ENCODE data around the gene ANGEL2.
"Not testable (repeated sequence)": the region's sequence is repeated elsewhere in the genome, so short reads cannot be mapped to it uniquely, and the experiment has no call there.

ANGEL2 gene, protein sequence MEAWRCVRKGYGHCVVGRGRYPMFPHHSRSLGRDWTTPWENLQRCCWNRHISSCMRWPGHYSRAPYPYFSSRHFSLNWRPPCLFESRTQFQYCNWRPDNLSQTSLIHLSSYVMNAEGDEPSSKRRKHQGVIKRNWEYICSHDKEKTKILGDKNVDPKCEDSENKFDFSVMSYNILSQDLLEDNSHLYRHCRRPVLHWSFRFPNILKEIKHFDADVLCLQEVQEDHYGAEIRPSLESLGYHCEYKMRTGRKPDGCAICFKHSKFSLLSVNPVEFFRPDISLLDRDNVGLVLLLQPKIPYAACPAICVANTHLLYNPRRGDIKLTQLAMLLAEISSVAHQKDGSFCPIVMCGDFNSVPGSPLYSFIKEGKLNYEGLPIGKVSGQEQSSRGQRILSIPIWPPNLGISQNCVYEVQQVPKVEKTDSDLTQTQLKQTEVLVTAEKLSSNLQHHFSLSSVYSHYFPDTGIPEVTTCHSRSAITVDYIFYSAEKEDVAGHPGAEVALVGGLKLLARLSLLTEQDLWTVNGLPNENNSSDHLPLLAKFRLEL

DNA sequence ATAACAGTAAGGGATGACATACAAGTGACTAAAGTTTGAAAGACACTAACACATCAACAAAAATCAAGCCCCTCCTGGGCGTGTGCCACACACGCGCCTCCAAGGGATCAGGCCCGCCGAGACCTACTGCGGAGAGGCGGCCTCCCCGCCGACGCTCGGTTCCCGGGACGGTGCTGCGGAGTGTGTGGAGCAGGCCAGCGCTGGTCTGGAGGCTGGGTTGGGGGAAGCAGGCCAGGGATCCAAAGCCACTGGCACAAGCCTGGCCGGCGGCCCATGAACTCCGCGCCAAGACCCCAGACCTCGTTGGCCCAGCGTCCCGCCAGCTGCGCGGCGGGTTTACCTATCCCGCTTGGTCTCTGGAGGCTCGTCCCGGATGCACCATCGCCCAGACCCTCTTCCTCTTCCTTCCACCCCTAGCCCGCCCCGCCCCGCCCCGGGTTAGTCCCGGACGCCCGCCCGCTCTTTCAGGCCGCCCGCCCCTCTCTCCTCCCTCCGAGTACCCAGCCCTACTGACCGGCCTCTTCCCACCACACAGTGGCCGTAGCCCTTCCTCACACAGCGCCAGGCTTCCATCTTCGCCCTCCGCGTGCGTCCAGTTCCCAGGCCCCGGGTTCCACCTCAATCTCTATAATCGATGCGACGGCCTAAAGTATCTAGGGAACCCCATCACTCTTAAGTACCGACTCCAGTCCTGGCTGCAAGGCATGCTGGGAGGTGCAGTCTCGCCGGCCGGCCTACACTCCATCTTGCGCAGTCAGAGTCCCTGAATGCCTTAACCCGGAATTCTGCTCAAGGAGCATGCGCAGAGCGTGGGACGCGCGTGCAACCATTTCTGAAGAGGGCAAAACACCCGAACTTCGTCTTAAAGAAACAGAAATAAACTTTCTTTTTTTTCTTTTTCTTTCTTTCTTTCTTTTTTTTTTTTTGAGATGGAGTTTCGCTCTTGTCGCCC lies at the start of gene ANGEL2:
ANGEL2 (minus strand) TSS at position 769 of the 952 bp plus-strand sequence; CDS start at position 573, 196 bp downstream.
- DNase-seq, result peak; percentile 89 to 93

DNA sequence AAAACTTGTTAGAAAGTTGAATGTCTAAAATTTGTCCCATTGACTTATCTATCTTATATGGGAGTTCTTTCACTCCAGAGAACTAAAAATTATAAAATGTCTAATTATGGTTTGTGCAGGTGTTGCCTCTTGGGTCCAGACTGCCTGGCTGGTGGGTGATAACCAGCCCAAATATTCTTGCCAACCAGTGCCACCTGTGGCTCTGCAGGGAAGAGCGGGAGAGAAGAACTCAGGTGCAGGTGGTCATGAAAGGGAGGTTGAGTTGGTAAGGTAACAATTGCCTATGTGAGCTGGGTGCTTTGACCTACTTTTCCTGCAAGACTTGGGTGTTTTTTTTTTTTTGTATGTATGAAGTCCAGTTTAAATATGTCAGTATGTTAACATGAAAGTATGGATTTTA lies 45.6 kb upstream of the ANGEL2 start:
- peak; percentile 27 to 29 for DNase-seq

- peak; percentile 87 to 90 for DNase-seq
Observed at GRCh38 chr1:213060836-213061235, 45.2 kb upstream of the ANGEL2 start.

DNA sequence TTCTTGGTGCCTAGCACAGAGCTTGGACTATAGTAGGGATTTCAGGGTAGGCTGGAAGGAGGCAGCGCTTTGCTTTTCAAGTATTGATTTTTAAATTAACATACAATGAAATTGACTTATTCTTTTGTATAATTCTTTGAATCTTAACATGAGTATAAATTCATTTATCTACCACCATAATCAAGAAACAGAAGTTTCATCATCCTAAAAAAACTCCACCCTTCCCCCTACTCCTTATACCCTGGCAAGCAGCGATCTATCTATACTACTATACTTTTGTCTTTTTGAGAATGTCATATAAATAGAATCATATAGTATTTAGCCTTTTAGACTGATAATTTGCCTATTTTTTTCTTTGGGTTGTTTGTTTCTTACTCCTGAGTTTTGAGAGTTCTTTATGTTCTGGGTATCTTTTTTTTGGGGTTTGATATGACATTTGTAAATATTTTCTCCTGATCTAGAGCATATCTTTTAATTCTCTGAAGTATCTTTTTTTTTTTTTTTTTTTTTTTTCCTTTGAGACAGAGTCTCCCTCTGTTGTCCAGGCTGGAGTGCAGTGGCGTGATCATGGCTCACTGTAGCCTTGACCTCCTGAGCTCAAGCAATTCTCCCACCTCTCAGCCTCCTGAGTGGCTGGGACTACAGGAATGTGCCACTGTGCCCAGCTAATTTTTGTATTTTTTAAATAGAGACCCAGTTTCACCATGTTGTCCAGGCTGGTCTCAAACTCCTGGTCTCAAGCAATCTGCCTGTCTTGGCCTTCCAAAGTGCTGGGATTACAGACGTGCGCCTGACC lies 41.8 kb upstream of the ANGEL2 start:
- DNase-seq, result no peak

- no peak for DNase-seq
Observed at GRCh38 chr1:213055767-213056166, 40.1 kb upstream of the ANGEL2 start.

DNA sequence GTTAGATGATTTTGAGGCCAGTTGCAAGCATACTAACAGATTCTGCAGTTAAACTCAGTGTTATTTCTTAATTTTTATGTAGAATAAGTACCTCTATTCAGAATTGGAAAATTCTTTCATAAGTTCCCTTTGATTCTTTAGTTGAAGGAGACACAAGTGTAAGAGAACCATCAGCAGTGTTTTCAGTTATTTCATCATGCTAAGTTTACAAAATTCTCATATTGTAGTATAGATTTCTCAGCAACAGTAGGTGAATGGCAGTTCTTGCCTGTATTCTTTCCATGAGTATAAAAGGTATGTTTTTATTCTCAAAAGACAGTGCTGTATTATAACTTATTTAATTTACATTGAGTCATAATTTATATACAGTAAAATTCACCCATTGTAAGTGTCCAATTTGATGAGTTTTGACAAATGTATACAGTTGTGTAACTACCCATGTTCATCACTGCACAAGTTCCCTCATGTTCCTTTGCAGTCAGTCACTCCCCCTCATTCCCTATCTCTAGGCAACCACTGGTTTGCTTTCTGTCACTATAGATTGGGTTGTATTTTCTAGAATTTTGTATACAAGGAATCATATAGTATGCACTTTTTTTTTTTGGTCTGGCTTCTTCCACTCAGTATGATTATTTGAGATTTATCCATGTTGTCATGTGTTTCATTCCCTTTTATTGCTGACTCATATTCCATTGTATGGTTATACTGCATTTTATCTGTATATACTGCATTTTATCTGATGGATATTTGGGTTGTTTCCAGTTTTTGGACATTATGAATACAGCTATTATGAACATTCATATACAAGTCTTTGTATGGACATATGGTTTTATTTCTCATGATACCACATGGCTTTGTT lies 39.3 kb upstream of the ANGEL2 start:
- no peak for DNase-seq

- no peak for DNase-seq
Observed at GRCh38 chr1:213054142-213054541, 38.5 kb upstream of the ANGEL2 start.

GRCh38 chr1:213053455-213053854 lies 37.8 kb upstream of the ANGEL2 start:
- DNase-seq, result no peak

- no peak for DNase-seq
Observed at GRCh38 chr1:213051881-213052202, 36.2 kb upstream of the ANGEL2 start.

- DNase-seq, result peak; percentile 45 to 88
Observed at GRCh38 chr1:213051127-213051880, 35.6 kb upstream of the ANGEL2 start, which contains the start of gene RPS6KC1. Gene RPS6KC1, plus strand, starts transcription at chr1:213051241. Its CDS starts 164 bp downstream, at chr1:213051405.

- DNase-seq, result no peak
Observed at GRCh38 chr1:213050745-213051126, 35.1 kb upstream of the ANGEL2 start.

DNA sequence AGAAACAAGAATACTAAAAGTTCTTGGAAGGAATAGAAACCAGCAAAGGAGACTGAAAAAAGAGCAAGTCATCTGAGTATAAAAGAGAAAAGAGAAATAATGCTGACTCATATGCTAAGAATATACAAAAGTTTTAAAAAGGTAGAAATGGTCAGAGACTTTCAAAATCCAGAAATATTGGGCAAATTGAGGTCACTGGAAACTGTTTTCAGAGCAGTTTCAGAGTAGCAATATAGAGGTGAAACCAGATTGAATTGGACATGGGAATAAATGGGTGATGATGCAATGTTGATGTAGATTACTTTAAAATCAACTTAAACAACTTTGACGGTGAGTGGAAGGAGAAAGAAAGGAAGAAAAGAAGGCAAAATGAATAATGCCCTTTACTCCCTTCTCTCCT lies 33.6 kb upstream of the ANGEL2 start:
- DNase-seq, result no peak

DNA sequence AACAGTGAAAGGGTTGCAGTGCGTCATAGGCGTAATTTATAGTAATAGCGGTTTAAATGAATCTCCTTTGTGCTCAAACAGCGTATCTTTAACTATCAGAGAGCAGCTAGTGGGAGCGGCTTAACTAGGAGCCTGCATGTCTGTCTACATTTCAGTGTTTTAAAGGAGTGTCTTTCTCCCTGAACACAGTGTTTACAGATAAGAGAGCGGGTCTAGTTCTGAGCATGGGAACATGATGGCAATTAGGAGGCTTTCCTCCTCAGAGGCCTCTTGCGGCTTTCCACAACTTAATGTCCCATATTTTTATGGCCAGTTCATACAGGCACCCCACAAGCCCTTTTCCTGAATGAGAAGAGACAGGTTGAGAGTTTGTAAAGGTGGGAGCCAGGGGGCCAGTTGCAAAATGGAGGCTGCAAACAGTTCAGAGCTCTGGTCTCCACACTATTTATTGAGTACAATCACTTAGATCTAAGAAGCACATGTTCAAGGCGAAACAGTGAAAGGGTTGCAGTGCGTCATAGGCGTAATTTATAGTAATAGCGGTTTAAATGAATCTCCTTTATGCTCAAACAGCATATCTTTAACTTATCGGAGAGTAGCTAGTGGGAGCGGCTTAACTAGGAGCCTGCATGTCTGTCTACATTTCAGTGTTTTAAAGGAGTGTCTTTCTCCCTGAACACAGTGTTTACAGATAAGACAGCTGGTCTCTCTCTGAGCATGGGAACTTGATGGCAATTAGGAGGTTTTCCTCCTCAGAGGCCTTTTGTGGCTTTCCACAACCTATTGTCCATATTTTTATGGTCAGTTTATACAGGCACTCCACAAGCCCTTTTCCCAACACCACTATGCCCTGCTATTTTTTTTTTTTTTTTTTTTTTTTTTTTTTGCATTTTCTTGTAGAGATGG lies 29.9 kb upstream of the ANGEL2 start:
- DNase-seq, result not testable (repeated sequence)

DNA sequence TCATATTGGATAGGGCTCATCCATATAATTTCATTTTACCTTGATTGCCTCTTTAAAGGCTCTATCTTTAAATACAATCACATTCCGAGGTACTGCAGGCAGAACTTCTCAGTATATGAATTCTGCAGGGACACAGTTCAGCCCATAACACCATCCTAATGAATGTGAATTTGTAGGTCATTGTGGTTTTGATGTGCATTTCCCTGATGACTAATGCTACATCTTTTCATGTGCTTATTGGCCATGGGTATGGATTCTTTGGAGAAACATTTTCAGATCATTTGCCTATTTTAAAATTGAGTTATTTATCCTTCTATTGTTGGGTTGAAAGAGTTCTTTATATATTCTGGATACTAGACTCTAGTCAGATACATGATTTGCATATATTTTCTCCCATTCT lies 25.8 kb upstream of the ANGEL2 start:
- peak in 1 of 2 experiments; percentile 13 for DNase-seq

DNA sequence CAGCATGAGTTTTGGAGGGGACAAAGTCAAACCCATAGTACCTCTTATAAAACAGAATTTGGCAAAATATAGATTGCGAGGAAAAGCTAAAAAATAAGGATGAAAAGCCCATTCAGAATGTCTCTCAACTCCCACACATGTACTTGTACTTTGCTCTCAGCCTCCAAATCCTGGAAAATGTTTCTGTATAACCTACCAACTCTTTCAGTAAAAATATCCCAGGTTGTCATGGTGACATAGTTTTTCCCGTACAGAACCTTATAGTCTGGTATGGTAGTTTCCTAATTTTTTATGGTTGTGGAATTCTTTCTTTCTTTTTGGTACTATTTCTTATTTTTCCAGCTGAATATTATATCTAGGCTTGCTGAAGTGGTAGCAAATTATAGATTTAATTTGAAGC lies 19.9 kb upstream of the ANGEL2 start:
- DNase-seq, result no peak

DNA sequence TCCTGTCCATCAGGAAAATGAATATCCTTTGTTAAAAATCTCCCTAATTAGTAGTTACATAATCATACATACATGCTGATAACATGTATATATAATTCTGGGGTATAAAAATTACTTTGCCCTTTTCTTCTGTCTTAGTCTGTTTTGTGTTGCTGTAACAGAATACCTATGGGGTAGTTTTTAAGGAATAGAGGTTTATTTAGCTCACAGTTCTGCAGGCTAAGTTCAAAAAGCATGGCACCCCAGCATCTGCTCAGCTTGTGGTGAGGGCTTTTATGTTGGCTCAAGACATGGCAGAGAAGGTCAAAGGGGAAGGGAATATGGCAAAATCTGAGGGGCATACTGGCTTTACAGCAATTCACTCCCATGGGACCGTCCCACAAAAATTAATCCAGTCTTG lies 19.0 kb upstream of the ANGEL2 start:
- no peak for DNase-seq

DNA sequence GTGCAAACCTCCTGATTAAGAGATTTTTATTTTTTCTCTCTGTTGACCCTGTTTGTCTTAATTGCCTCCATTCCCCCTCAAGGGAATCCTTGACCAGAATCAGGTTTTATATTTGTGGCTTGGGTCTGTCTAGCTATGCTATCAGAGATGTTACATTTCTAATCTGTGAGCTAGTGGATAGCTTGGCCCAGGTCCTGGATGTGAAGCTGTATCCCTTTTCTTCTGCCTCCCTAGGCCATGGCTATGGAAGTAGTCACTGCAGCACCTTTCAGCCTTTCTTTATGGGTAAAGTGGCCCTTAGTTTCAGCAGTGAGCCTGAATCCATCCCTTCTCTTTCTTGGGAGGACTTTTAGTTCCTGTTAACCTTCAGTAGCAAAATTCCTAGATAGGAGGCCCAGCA lies 17.0 kb upstream of the ANGEL2 start:
- no peak for DNase-seq

- not testable (repeated sequence) for DNase-seq
Observed at GRCh38 chr1:213027024-213027423, 11.4 kb upstream of the ANGEL2 start.

GRCh38 chr1:213020016-213020415 lies 4.3 kb upstream of the ANGEL2 start:
- no peak for DNase-seq

GRCh38 chr1:213019450-213019849 lies 3.8 kb upstream of the ANGEL2 start:
- DNase-seq, result no peak

All from NCI-H526 (cell line).